Transverse colon (tissue), 4 donors: Measurements from ENCODE around the gene ZNF384. TPM values are rescaled to one million over a fixed set of nuclear protein-coding genes. Genes with fewer than 3 reads are reported as not detected.

Experiments used
- DNase-seq: peaks from one replicate; pipeline ENCODE4 v3.0.0-alpha.2; 2019
- H3K27ac ChIP-seq, 4 donors: fragments of 200-600 bp; sonication (generic); 2 replicates each; pipeline ENCODE4 v1.5.1; 2016 to 2018; ENCODE audit warnings: inconsistent platforms in 4 of 4
- H3K27me3 ChIP-seq: fragments of 200-600 bp; sonication (generic); 2 replicates; pipeline ENCODE4 v1.5.1; 2017; ENCODE audit warnings: inconsistent platforms
- H3K36me3 ChIP-seq, 4 donors: fragments of 200-600 bp; sonication (generic); 2 replicates each; pipeline ENCODE4 v1.5.1; 2017 to 2019; ENCODE audit warnings: inconsistent platforms in 4 of 4
- H3K4me1 ChIP-seq, 4 donors: fragments of 200-600 bp; sonication (generic); 2 replicates each; pipeline ENCODE4 v1.5.1; 2017 to 2020; ENCODE audit warnings: inconsistent platforms in 4 of 4
- H3K4me3 ChIP-seq, 4 donors: fragments of 200-600 bp; sonication (generic); 1 replicate in 1 of 4; 2 replicates in 3 of 4; pipeline versions ENCODE4 v1.5.1 to v1.6.1; 2017 to 2019; ENCODE audit warnings: inconsistent platforms in 4 of 4
- H3K9me3 ChIP-seq, 2 donors: fragments of 200-600 bp; sonication (generic); 2 replicates each; pipeline ENCODE4 v1.5.1; 2017 to 2019; ENCODE audit warnings: inconsistent platforms in 2 of 2
- EP300 ChIP-seq: sonication (generic); formaldehyde crosslinking; IDR thresholded peaks from one replicate; pipeline ENCODE4 v1.6.1; 2017; ENCODE audit warnings: antibody characterized with exemption, low read depth
- POLR2A ChIP-seq: fragments of 450-650 bp; IDR thresholded peaks from one replicate; pipeline ENCODE4 v1.6.1; 2016; ENCODE audit warnings: antibody characterized with exemption, mild to moderate bottlenecking, moderate library complexity
- POLR2AphosphoS5 ChIP-seq, 3 donors: sonication (generic); formaldehyde crosslinking; IDR thresholded peaks; one replicate each; pipeline ENCODE4 v1.6.1; 2016; ENCODE audit warnings: antibody characterized with exemption in 3 of 3
- WGBS, 2 donors: methylation state at CpG; one replicate each; pipeline ENCODE4 v1.1.5; 2018; ENCODE audit warnings: low coverage in 1 of 2; 5-methylcytosine and 5-hydroxymethylcytosine counted together
- in situ Hi-C, 4 donors: fragments of 200-750 bp; cut with MboI; loops; one replicate each; pipeline versions ENCODE4 v1.15.0 to v1.15.1; 2017; ENCODE audit warnings: low sequenced_read_pairs in 3 of 4, low pct_ligation_motif_present in 1 of 4, low pct_unique_long_range_greater_than_20kb in 1 of 4
- intact Hi-C: fragments of 100-400 bp; cut with DNase I; formaldehyde crosslinking; loops from one replicate; pipeline ENCODE4 v1.15.1; 2023; ENCODE audit warnings: low total_unique reads
- total RNA-seq, 4 donors: library from RNA; depleted of rRNA; stranded (reverse); fragments of >200 nt; gene quantifications; one replicate each; pipeline ENCODE4 v1.1.0, GENCODE V29; 2016
- TF ChIP-seq, protein P1 (sequence below), 5 experiments: fragments of 200-600 bp in 3 of 5; fragments of 450-650 bp in 2 of 5; sonication (generic) in 3 of 5; IDR thresholded peaks; 1 replicate in 2 of 5; 2 replicates in 3 of 5; pipeline ENCODE4 v1.5.1; 2016 to 2017; ENCODE audit warnings: antibody characterized with exemption in 5 of 5, inconsistent platforms in 3 of 5, mild to moderate bottlenecking in 2 of 5, moderate library complexity in 1 of 5

The ZNF384 gene
- total RNA-seq, 4 donors from 2014 or later = 34.8 to 49.4 (median 42.8) TPM

- Histone ChIP-seq H3K4me3 (no peak overlapping the region), H3K36me3 (no peaks in the 10 kb centered on the region), H3K27me3 (peaks cover 14% of the 10 kb centered on the region), H3K27ac (no peak overlapping the region), H3K9me3 (no peaks in the 10 kb centered on the region), H3K4me1 (peaks cover 4 to 13% (median 9%) of the 10 kb centered on the region in 4 donors)
- WGBS, 2 donors = 40 to 74% methylated on average over 1 to 4 of the region's 4 CpGs
- TF ChIP-seq POLR2A (no peak), POLR2AphosphoS5 (IDR thresholded peaks at IDR 0.05) (no peak), EP300 (no peak)
- TF ChIP-seq, protein P1, sequence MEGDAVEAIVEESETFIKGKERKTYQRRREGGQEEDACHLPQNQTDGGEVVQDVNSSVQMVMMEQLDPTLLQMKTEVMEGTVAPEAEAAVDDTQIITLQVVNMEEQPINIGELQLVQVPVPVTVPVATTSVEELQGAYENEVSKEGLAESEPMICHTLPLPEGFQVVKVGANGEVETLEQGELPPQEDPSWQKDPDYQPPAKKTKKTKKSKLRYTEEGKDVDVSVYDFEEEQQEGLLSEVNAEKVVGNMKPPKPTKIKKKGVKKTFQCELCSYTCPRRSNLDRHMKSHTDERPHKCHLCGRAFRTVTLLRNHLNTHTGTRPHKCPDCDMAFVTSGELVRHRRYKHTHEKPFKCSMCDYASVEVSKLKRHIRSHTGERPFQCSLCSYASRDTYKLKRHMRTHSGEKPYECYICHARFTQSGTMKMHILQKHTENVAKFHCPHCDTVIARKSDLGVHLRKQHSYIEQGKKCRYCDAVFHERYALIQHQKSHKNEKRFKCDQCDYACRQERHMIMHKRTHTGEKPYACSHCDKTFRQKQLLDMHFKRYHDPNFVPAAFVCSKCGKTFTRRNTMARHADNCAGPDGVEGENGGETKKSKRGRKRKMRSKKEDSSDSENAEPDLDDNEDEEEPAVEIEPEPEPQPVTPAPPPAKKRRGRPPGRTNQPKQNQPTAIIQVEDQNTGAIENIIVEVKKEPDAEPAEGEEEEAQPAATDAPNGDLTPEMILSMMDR (IDR thresholded peaks at IDR 0.05) = no peak
- DNase-seq = no peak
- intact Hi-C loops (no loop called here), in situ Hi-C loops (no loop called here)
Measured at GRCh38 chr12:6693832-6694355, 4.7 kb upstream of the ZNF384 start.

DNA sequence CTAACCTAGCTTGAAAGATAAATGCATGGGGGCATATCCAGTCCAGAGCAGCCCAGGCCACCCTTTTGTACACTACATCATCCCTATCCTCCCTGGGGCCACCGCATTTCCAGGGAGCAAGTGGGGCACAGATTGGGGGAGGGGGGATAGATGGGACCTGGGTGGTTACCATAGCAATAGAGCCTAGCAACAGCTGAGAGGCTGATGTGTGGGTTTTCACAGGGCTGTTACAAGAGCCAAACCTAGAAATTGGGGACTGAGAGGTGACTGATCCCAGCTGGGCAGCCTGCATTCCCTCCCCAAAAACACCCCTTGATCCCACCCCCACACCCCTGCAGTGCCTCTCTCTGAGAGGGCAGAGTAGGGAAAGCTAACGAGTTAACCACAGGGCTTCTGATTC is 3.7 kb upstream of the ZNF384 start:
- in situ Hi-C loops (no loop called here), intact Hi-C loops (no loop called here)
- TF ChIP-seq EP300 (no peak), POLR2A (no peak), POLR2AphosphoS5 (IDR thresholded peaks at IDR 0.05) (no peak)
- TF ChIP-seq, protein P1 (IDR thresholded peaks at IDR 0.05) = no peak
- Histone ChIP-seq H3K27me3 (peaks cover 4% of the 10 kb centered on the region), H3K9me3 (no peaks in the 10 kb centered on the region), H3K27ac (no peak overlapping the region), H3K36me3 (no peaks in the 10 kb centered on the region), H3K4me1 (peaks cover 10 to 19% (median 15%) of the 10 kb centered on the region in 4 donors), H3K4me3 (no peak overlapping the region)
- 52% methylated on average over 2 of the region's 2 CpGs; no CpG with 5 or more reads in 1 of the 2 donors for WGBS, 2 donors
- no peak for DNase-seq

GRCh38 chr12:6691473-6691872 is 2.3 kb upstream of the ZNF384 start:
- H3K27me3 ChIP-seq = no peaks in the 10 kb centered on the region
- no peaks in the 10 kb centered on the region for H3K36me3 ChIP-seq
- 82 to 83% methylated on average over 2 to 4 of the region's 4 CpGs for WGBS, 2 donors
- DNase-seq = no peak
- H3K4me1 ChIP-seq = peaks cover 15 to 34% (median 28%) of the 10 kb centered on the region in 4 donors
- intact Hi-C loops (no loop called here), in situ Hi-C loops (no loop called here)
- H3K27ac ChIP-seq = no peak overlapping the region
- TF ChIP-seq POLR2AphosphoS5 (IDR thresholded peaks at IDR 0.05) (no peak), POLR2A (no peak), EP300 (no peak)
- TF ChIP-seq, protein P1 (IDR thresholded peaks at IDR 0.05) = no peak
- no peak overlapping the region for H3K4me3 ChIP-seq
- no peaks in the 10 kb centered on the region for H3K9me3 ChIP-seq

DNA sequence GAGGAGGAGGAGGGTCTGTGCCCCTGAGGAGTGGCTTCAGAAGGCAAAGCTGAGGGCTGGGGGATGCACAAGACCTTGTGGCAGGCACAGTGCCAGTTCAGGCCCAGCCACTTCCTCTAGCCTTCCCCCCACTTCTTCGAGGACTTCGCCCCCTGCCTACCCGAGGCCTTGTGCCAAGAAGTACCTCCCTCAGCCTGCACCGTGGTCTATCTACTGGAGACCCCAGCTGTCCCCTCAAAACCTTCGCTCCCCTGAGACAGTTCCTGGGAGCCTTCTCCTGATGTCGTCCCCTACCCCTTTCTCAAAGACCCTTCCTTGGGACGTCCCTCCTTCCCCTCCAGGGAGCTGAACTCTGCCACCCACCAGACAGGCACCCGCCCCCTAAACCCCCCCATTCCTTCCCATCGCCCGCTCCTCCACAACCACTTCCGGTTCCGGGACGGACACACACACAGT is 604 bp downstream of the ZNF384 start:
- Histone ChIP-seq H3K27ac (peak overlapping the region; percentile 93 to 100 (median 96)), H3K4me1 (peaks cover 21 to 52% (median 28%) of the 10 kb centered on the region in 4 donors), H3K9me3 (no peaks in the 10 kb centered on the region), H3K4me3 (peak overlapping the region; percentile 63 to 100 (median 85)), H3K36me3 (no peaks in the 10 kb centered on the region), H3K27me3 (no peaks in the 10 kb centered on the region)
- peak in 1 of 3 donors; percentile 21 for TF ChIP-seq POLR2AphosphoS5 (IDR thresholded peaks at IDR 0.05)
- no peak for TF ChIP-seq POLR2A
- 0% methylated on average over 13 of the region's 13 CpGs; no CpG with 5 or more reads in 1 of the 2 donors for WGBS, 2 donors
- intact Hi-C loops = no loop called here
- in situ Hi-C loops = no loop called here
- DNase-seq = peak; percentile 71
